H1 (cell line): ENCODE results near the gene MACROD2. TPM values are rescaled to one million over a fixed set of nuclear protein-coding genes. Genes with fewer than 3 reads are reported as not detected.

Source experiments
- CTCF ChIA-PET: fragments of 300-600 bp; sonication (Branson Sonifier 250); formaldehyde crosslinking; loops from one replicate; lab custom pipeline; 2021; ENCODE audit not compliant: partially characterized antibody; lab: Charles Lee
- POLR2A ChIA-PET: fragments of 300-600 bp; sonication (Branson Sonifier 250); formaldehyde crosslinking; loops from one replicate; lab custom pipeline; 2021; ENCODE audit warnings: inconsistent platforms; ENCODE audit not compliant: partially characterized antibody; lab: Charles Lee
- DNase-seq, 2 experiments: peaks; one replicate each; pipeline versions ENCODE4 v3.0.0 to v3.0.0-alpha.2; 2010 to 2022; ENCODE audit warnings: low spot score in 2 of 2, low read depth in 1 of 2, mixed read lengths in 1 of 2
- FAIRE-seq: peaks from 2 replicates; lab custom pipeline; 2011; peaks lifted over from hg19 to GRCh38; lab: Jason Lieb, UNC
- H2AFZ ChIP-seq: 2 replicates; pipeline ENCODE4 v1.8.1; 2012; ENCODE audit warnings: low read length, inconsistent platforms
- H2AK5ac ChIP-seq: 2 replicates; pipeline ENCODE4 v1.6.1; 2013; ENCODE audit warnings: low read depth, low read length
- H2BK120ac ChIP-seq: replicated peaks from 2 replicates; pipeline ENCODE3; 2013; ENCODE audit warnings: low read depth, low read length, inconsistent platforms
- H2BK12ac ChIP-seq: 2 replicates; pipeline ENCODE4 v1.6.1; 2013; ENCODE audit warnings: low read depth, low read length
- H2BK15ac ChIP-seq: 2 replicates; pipeline ENCODE4 v1.6.1; 2013; ENCODE audit warnings: low read length
- H2BK20ac ChIP-seq: 2 replicates; pipeline ENCODE4 v1.6.1; 2013; ENCODE audit warnings: low read length
- H2BK5ac ChIP-seq: 2 replicates; pipeline ENCODE4 v1.6.1; 2013; ENCODE audit warnings: low read depth, low read length
- H3K14ac ChIP-seq: 2 replicates; pipeline ENCODE4 v1.6.1; 2013; ENCODE audit warnings: inconsistent platforms; ENCODE audit not compliant: insufficient read length
- H3K18ac ChIP-seq: 2 replicates; pipeline ENCODE4 v1.6.1; 2013; ENCODE audit warnings: low read length; ENCODE audit errors: extremely low read depth
- H3K23ac ChIP-seq: 2 replicates; pipeline ENCODE4 v1.6.1; 2013; ENCODE audit warnings: inconsistent platforms; ENCODE audit not compliant: insufficient read length
- H3K23me2 ChIP-seq: 2 replicates; pipeline ENCODE4 v1.6.1; 2013; ENCODE audit warnings: low read depth, low read length
- H3K27ac ChIP-seq: 2 replicates; pipeline ENCODE4 v1.6.1; 2011; ENCODE audit warnings: low read depth, low read length, inconsistent platforms
- H3K27me3 ChIP-seq, 4 experiments: replicated peaks in 1 of 4; 1 replicate in 1 of 4; 2 replicates in 3 of 4; pipeline versions ENCODE4 v1.6.1 to v1.8.1; 2011 to 2013; ENCODE audit warnings: low read length in 3 of 4, mild to moderate bottlenecking in 3 of 4, inconsistent platforms in 2 of 4, mixed read lengths in 2 of 4, moderate library complexity in 1 of 4; ENCODE audit not compliant: control insufficient read depth in 3 of 4, insufficient read depth in 3 of 4; ENCODE audit errors: extremely low read depth in 1 of 4
- H3K36me3 ChIP-seq, 4 experiments: 2 replicates each; pipeline versions ENCODE4 v1.6.1 to v1.8.1; 2011 to 2013; ENCODE audit warnings: mild to moderate bottlenecking in 4 of 4, low read length in 3 of 4, moderate library complexity in 2 of 4, control low read depth in 1 of 4, inconsistent platforms in 1 of 4; ENCODE audit not compliant: insufficient read depth in 4 of 4, control insufficient read depth in 2 of 4
- H3K4ac ChIP-seq: replicated peaks from 2 replicates; pipeline ENCODE3; 2013; ENCODE audit warnings: low read length, low read depth, mixed read lengths, inconsistent platforms; ENCODE audit not compliant: insufficient read length
- H3K4me1 ChIP-seq, 4 experiments: replicated peaks in 1 of 4; 1 replicate in 1 of 4; 2 replicates in 3 of 4; pipeline versions ENCODE4 v1.6.1 to v1.8.1; 2011 to 2013; ENCODE audit warnings: low read length in 3 of 4, inconsistent platforms in 2 of 4, mixed read lengths in 1 of 4; ENCODE audit not compliant: insufficient read depth in 4 of 4, control insufficient read depth in 3 of 4
- H3K4me2 ChIP-seq, 2 experiments: 2 replicates each; pipeline versions ENCODE4 v1.6.1 to v1.8.1; 2011 to 2013; ENCODE audit warnings: low read depth in 2 of 2, low read length in 2 of 2, control low read depth in 1 of 2, inconsistent platforms in 1 of 2, mild to moderate bottlenecking in 1 of 2; ENCODE audit not compliant: insufficient read depth in 1 of 2
- H3K4me3 ChIP-seq, 4 experiments: fragments of 200-600, 300-600 bp in 1 of 4; sonication (generic), shearing (Covaris generic), sonication (Bioruptor Twin) in 1 of 4; 2 replicates each; pipeline versions ENCODE4 v1.5.1 to v1.8.1; 2011 to 2016; ENCODE audit warnings: low read length in 4 of 4, low read depth in 3 of 4, control low read depth in 2 of 4, inconsistent platforms in 2 of 4, mild to moderate bottlenecking in 2 of 4, mixed read lengths in 1 of 4, moderate library complexity in 1 of 4; ENCODE audit not compliant: insufficient read depth in 2 of 4; ENCODE audit errors: extremely low read depth in 1 of 4
- H3K56ac ChIP-seq: replicated peaks from 2 replicates; pipeline ENCODE3; 2013; ENCODE audit warnings: low read depth, mild to moderate bottlenecking, mixed read lengths, low read length, inconsistent platforms; ENCODE audit not compliant: insufficient read length
- H3K79me1 ChIP-seq: 2 replicates; pipeline ENCODE4 v1.6.1; 2013; ENCODE audit warnings: low read depth, low read length, control low read depth
- H3K79me2 ChIP-seq, 2 experiments: 2 replicates each; pipeline versions ENCODE4 v1.6.1 to v1.8.1; 2012 to 2013; ENCODE audit warnings: low read length in 2 of 2, mild to moderate bottlenecking in 2 of 2, inconsistent platforms in 1 of 2; ENCODE audit not compliant: insufficient read depth in 2 of 2, control insufficient read depth in 1 of 2
- H3K9ac ChIP-seq, 4 experiments: replicated peaks in 1 of 4; 1 replicate in 1 of 4; 2 replicates in 3 of 4; pipeline versions ENCODE4 v1.6.1 to v1.8.1; 2011 to 2013; ENCODE audit warnings: low read depth in 3 of 4, low read length in 3 of 4, control low read depth in 2 of 4, mild to moderate bottlenecking in 2 of 4, moderate library complexity in 2 of 4, inconsistent platforms in 1 of 4; ENCODE audit errors: extremely low read depth in 1 of 4
- H3K9me3 ChIP-seq, 2 experiments: 2 replicates each; pipeline versions ENCODE4 v1.6.1 to v1.8.1; 2012 to 2013; ENCODE audit warnings: mild to moderate bottlenecking in 2 of 2, moderate library complexity in 2 of 2, control low read depth in 1 of 2, inconsistent platforms in 1 of 2, low read depth in 1 of 2, low read length in 1 of 2, mixed read lengths in 1 of 2; ENCODE audit not compliant: insufficient read depth in 2 of 2
- H4K20me1 ChIP-seq, 2 experiments: replicated peaks in 1 of 2; 2 replicates each; pipeline versions ENCODE3 to v1.8.1; 2011 to 2013; ENCODE audit warnings: inconsistent platforms in 2 of 2, low read length in 2 of 2, mild to moderate bottlenecking in 1 of 2; ENCODE audit not compliant: insufficient read depth in 2 of 2, control insufficient read depth in 1 of 2
- H4K5ac ChIP-seq: 2 replicates; pipeline ENCODE4 v1.6.1; 2013; ENCODE audit warnings: low read length, low read depth, mixed read lengths, inconsistent platforms; ENCODE audit not compliant: insufficient read length
- H4K8ac ChIP-seq: 2 replicates; pipeline ENCODE4 v1.8.0; 2013; ENCODE audit warnings: mild to moderate bottlenecking, moderate library complexity, low read length, inconsistent platforms; ENCODE audit not compliant: insufficient read depth; ENCODE audit errors: extremely low read depth
- H4K91ac ChIP-seq: replicated peaks from 2 replicates; pipeline ENCODE3; 2013; ENCODE audit warnings: low read length, mixed read lengths, inconsistent platforms; ENCODE audit not compliant: insufficient read length
- ASH2L ChIP-seq: fragments of 200-600, 300-600 bp; sonication (generic); IDR thresholded peaks from one replicate; pipeline ENCODE4 v1.7.1; 2017; ENCODE audit warnings: low read length
- CBX8 ChIP-seq: fragments of 300-800, 300-1000 bp; sonication (generic); IDR thresholded peaks from 2 replicates; pipeline ENCODE4 v1.7.1; 2016; ENCODE audit warnings: low read depth, low read length, borderline replicate concordance
- CHD1 ChIP-seq: IDR thresholded peaks from 2 replicates; pipeline ENCODE4 v1.6.1; 2012; ENCODE audit warnings: low read depth, low read length, improper control_type of control experiment
- EGR1 ChIP-seq: IDR thresholded peaks from 2 replicates; pipeline ENCODE4 v1.6.1; 2011; ENCODE audit warnings: low read depth, low read length, borderline replicate concordance
- HDAC6 ChIP-seq: IDR thresholded peaks from one replicate; pipeline ENCODE4 v1.7.1; 2012; ENCODE audit warnings: low read depth, mild to moderate bottlenecking, inconsistent platforms, low read length, moderate library complexity
- KDM4A ChIP-seq: IDR thresholded peaks from one replicate; pipeline ENCODE4 v1.7.1; 2012; ENCODE audit warnings: low read depth, mild to moderate bottlenecking, moderate library complexity, low read length, inconsistent platforms; ENCODE audit not compliant: severe bottlenecking
- KDM5A ChIP-seq: fragments of 200-600 bp; IDR thresholded peaks from 2 replicates; pipeline ENCODE4 v1.7.1; 2012; ENCODE audit warnings: mild to moderate bottlenecking, low read length, inconsistent platforms, mixed read lengths
- RAD21 ChIP-seq, 2 experiments: IDR thresholded peaks in 1 of 2; conservative IDR thresholded peaks in 1 of 2; 2 replicates each; pipeline ENCODE4 v1.6.1; 2011; ENCODE audit warnings: low read depth in 2 of 2, low read length in 2 of 2, improper control_type of control experiment in 1 of 2, inconsistent platforms in 1 of 2, mild to moderate bottlenecking in 1 of 2, moderate library complexity in 1 of 2
- RFX5 ChIP-seq: IDR thresholded peaks from 2 replicates; pipeline ENCODE4 v1.6.1; 2011; ENCODE audit warnings: low read depth, low read length, improper control_type of control experiment, borderline replicate concordance
- SP2 ChIP-seq: IDR thresholded peaks from 2 replicates; pipeline ENCODE4 v1.6.1; 2012; ENCODE audit warnings: mild to moderate bottlenecking, low read length, inconsistent platforms
- YY1 ChIP-seq: IDR thresholded peaks from 2 replicates; pipeline ENCODE4 v1.6.1; 2011; ENCODE audit warnings: low read depth, mild to moderate bottlenecking, low read length
- WGBS, 2 experiments: shearing (Covaris generic) in 1 of 2; methylation state at CpG; one replicate each; pipeline versions ENCODE4 v1.1.6 to v1.1.7; 2013 to 2015; ENCODE audit warnings: low lambda C conversion rate in 2 of 2, mixed read lengths in 2 of 2, inconsistent platforms in 1 of 2, low coverage in 1 of 2, missing lambda C conversion rate in 1 of 2; ENCODE audit not compliant: insufficient replicate concordance in 2 of 2, insufficient coverage in 1 of 2, insufficient read length in 1 of 2; ENCODE audit errors: extremely low coverage in 1 of 2, missing lambda C conversion rate in 1 of 2; 5-methylcytosine and 5-hydroxymethylcytosine counted together
- polyA plus RNA-seq, 7 experiments: library from polyadenylated mRNA; depleted of rRNA in 3 of 7; stranded (reverse) in 5 of 7; unstranded in 2 of 7; fragments of >200 nt in 5 of 7; fragments of 200-250 nt in 2 of 7; gene quantifications; 1 replicate in 5 of 7; 2 replicates in 1 of 7; 4 replicates in 1 of 7; pipeline versions ENCODE4 v1.2.1 to v1.2.3, GENCODE V29; 2011 to 2013; ENCODE audit warnings: missing spikeins in 2 of 7, mixed read lengths in 2 of 7
- total RNA-seq: library from RNA; stranded (reverse); fragmentation: NEBNext Ultra II Directional; extraction: Animal tissue kit (Norgen Biotek cat#: 25700); gene quantifications from 2 replicates; pipeline ENCODE4 v1.2.1, GENCODE V29; 2021
- TF ChIP-seq, protein P1 (sequence below): IDR thresholded peaks from 2 replicates; pipeline ENCODE4 v1.6.1; 2011; ENCODE audit warnings: low read length, improper control_type of control experiment

The MACROD2 gene
- total and polyA plus RNA-seq, 2 of the 8 experiments (the other 6 are each of a cell fraction or from before 2014, with no cell fraction given), result 0.70 to 3.9 TPM

DNA sequence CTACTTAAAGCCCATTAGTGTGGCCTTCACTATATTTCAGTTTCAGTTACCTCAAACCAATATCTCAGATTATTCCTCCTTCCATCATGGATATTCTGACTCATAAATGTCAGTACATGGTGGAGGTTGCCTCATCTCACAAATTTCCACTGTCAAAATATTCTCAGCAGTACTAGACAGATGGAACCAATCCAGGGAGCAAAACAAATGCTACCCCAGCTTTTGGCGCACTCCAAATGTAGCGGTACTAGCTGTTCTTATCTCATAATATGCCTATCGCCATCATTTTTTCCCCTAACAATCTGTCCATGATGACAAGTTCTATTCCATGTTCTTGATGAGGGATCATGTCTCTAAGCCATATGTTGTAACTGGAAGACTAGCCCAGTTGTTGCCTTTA, 1551.8 kb downstream of the MACROD2 start:
- no peak for FAIRE-seq
- Histone ChIP-seq H3K9me3 (peaks cover 5 to 7% of the 10 kb centered on the region in 2 experiments; a peak in 3 of 4 replicates), H2BK12ac (no peak overlapping the region), H3K4me3 (no peak overlapping the region), H3K56ac (no peak overlapping the region), H2BK120ac (no peak overlapping the region), H2BK15ac (no peak overlapping the region), H3K79me2 (no peaks in the 10 kb centered on the region), H4K20me1 (no peaks in the 10 kb centered on the region), H3K9ac (no peak overlapping the region), H4K8ac (no peak overlapping the region), H3K23me2 (no peaks in the 10 kb centered on the region), H3K4me2 (no peak overlapping the region), H3K79me1 (no peaks in the 10 kb centered on the region), H2AK5ac (no peak overlapping the region), H3K27ac (no peak overlapping the region), H3K4ac (no peak overlapping the region), H3K4me1 (no peaks in the 10 kb centered on the region), H3K18ac (no peak overlapping the region), H3K36me3 (no peaks in the 10 kb centered on the region; a peak in 1 of 8 replicates), H3K23ac (no peak overlapping the region), H3K27me3 (no peaks in the 10 kb centered on the region), H4K91ac (no peak overlapping the region), H3K14ac (no peak overlapping the region), H2BK5ac (no peak overlapping the region), H4K5ac (no peak overlapping the region), H2BK20ac (no peak overlapping the region), H2AFZ (no peak overlapping the region)
- CTCF ChIA-PET, result no interaction called here
- POLR2A ChIA-PET, result no interaction called here
- 98% methylated on average over 3 of the region's 3 CpGs; no CpG with 5 or more reads in 1 of the 2 experiments for WGBS, 2 experiments
- DNase-seq, result no peak
- no peak for TF ChIP-seq KDM5A
- no peak for TF ChIP-seq RFX5
- TF ChIP-seq CBX8, result no peak
- TF ChIP-seq HDAC6, result no peak
- no peak for TF ChIP-seq CHD1
- no peak for TF ChIP-seq SP2
- TF ChIP-seq ASH2L, result no peak
- no peak for TF ChIP-seq YY1
- no peak for TF ChIP-seq EGR1
- TF ChIP-seq KDM4A, result no peak
- no peak for TF ChIP-seq RAD21 (IDR thresholded peaks at IDR 0.05 in 1 of 2, conservative IDR thresholded peaks at IDR 0.05 in 1 of 2; ENCODE audit: low read depth in 2 of 2, low read length in 2 of 2)
- TF ChIP-seq, protein P1, sequence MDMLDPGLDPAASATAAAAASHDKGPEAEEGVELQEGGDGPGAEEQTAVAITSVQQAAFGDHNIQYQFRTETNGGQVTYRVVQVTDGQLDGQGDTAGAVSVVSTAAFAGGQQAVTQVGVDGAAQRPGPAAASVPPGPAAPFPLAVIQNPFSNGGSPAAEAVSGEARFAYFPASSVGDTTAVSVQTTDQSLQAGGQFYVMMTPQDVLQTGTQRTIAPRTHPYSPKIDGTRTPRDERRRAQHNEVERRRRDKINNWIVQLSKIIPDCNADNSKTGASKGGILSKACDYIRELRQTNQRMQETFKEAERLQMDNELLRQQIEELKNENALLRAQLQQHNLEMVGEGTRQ, result no peak
